Muscle layer of duodenum (tissue), 2 donors: ENCODE results near the gene SMTN.

Source experiments
- H3K27ac ChIP-seq: one replicate; pipeline ENCODE4 v1.7.0; 2013; ENCODE audit warnings: mild to moderate bottlenecking, low read length
- H3K27me3 ChIP-seq: one replicate; pipeline ENCODE4 v1.7.0; 2013; ENCODE audit warnings: low read depth, mild to moderate bottlenecking, control low read depth, low read length
- H3K36me3 ChIP-seq, 2 donors: one replicate each; pipeline ENCODE4 v1.7.0; 2013; ENCODE audit warnings: low read length in 2 of 2, control low read depth in 1 of 2, mild to moderate bottlenecking in 1 of 2; ENCODE audit not compliant: insufficient read depth in 2 of 2, control insufficient read depth in 1 of 2
- H3K4me1 ChIP-seq, 2 donors: one replicate each; pipeline ENCODE4 v1.7.0; 2013; ENCODE audit warnings: low read length in 2 of 2, mild to moderate bottlenecking in 2 of 2, control low read depth in 1 of 2, moderate library complexity in 1 of 2; ENCODE audit not compliant: insufficient read depth in 2 of 2, control insufficient read depth in 1 of 2
- H3K4me3 ChIP-seq, 2 donors: one replicate each; pipeline ENCODE4 v1.7.0; 2013; ENCODE audit warnings: low read length in 2 of 2, low read depth in 1 of 2, mild to moderate bottlenecking in 1 of 2
- H3K9me3 ChIP-seq, 2 donors: one replicate each; pipeline ENCODE4 v1.7.0; 2013; ENCODE audit warnings: low read length in 2 of 2, control low read depth in 1 of 2, mild to moderate bottlenecking in 1 of 2; ENCODE audit not compliant: control insufficient read depth in 1 of 2
- donor health status: healthy.

Gene SMTN

DNA sequence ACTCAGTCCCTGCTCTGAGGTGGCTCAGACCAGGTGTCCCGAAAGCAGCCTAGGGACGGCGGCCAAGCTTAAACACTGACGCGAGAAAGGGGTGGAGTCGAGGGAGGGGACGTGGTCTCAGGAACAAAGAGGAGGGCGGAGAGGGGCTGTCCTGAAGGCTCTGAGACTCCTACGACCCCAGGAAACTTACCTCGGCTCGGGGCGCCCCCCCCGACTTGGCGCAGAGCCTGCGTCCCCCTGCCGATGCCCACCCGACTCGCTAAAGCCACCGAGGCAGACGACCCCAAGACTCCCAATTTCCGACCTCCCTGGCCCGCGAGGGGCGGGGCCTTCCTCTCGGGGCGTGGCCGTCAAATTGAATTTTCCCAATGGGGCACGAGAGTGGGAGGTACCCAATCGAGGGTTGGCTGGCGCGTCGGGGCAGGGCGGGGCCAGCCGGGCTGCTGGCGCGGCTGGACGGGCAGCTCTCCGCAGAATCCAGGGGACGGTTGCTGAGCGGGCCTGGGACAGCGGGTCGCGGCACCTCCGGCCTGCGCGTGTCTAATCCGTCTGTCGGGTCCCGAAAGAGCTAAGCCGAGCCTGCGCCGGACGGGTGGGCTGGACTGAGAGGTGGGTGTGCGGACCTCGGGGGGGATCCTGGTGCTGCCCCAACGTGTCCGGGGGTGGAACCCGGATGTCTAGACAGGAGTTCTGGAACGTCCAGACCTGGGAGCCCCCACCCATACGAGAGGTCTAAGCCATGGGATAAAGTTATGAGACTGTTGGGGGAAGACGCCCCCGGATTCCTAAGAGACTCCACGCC is at the start of gene SMTN:
Gene SMTN, plus strand, starts transcription at position 471 of the 802 bp plus-strand sequence. CDS start 1,941 bp downstream, outside the sequence.
- Histone ChIP-seq H3K9me3 (no peaks in the 10 kb centered on the region), H3K4me3 (peak within 1 kb of the TSS; percentile 76 to 98), H3K27me3 (no peaks in the 10 kb centered on the region), H3K4me1 (peaks cover 23 to 40% of the 10 kb centered on the region in 2 donors), H3K27ac (peak within 1 kb of the TSS; percentile 97), H3K36me3 (peaks cover 6 to 7% of the 10 kb centered on the region in 2 donors)

GRCh38 chr22:31036671-31037550 is 44.2 kb upstream of the SMTN start:
- Histone ChIP-seq H3K9me3 (no peaks in the 10 kb centered on the region), H3K4me1 (peaks cover 0 to 16% of the 10 kb centered on the region in 2 donors), H3K4me3 (peak overlapping the region; percentile 7 to 26), H3K27ac (peak overlapping the region; percentile 83), H3K27me3 (no peaks in the 10 kb centered on the region), H3K36me3 (no peaks in the 10 kb centered on the region)

DNA sequence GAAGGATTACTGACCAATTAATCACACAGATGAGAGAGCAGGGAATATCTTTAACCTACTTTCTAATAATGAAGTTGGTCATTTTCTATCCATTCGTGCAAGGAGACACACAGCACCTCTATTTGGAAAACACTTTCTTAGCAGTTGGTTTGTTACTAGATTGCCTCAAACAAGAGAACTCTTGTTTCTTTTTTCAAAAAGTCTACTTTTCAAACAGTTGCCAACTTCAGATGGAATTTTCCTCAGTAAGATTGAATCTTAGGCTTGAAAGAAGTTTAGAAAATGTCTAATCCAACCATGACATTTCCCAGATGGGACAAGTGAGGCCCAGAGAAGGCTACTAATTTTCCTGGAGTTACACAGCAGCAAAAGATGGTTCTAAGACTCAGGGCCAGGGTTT is 42.4 kb upstream of the SMTN start:
- Histone ChIP-seq H3K36me3 (no peaks in the 10 kb centered on the region), H3K27ac (peak overlapping the region; percentile 82), H3K27me3 (no peaks in the 10 kb centered on the region), H3K4me3 (no peak overlapping the region), H3K4me1 (peaks cover 0 to 16% of the 10 kb centered on the region in 2 donors), H3K9me3 (no peaks in the 10 kb centered on the region)

GRCh38 chr22:31039393-31039792 is 41.7 kb upstream of the SMTN start:
- Histone ChIP-seq H3K27ac (peak overlapping the region; percentile 82), H3K9me3 (no peaks in the 10 kb centered on the region), H3K36me3 (no peaks in the 10 kb centered on the region), H3K4me1 (peaks cover 0 to 21% of the 10 kb centered on the region in 2 donors), H3K4me3 (peak overlapping the region in 1 of 2 donors; percentile 27), H3K27me3 (no peaks in the 10 kb centered on the region)

DNA sequence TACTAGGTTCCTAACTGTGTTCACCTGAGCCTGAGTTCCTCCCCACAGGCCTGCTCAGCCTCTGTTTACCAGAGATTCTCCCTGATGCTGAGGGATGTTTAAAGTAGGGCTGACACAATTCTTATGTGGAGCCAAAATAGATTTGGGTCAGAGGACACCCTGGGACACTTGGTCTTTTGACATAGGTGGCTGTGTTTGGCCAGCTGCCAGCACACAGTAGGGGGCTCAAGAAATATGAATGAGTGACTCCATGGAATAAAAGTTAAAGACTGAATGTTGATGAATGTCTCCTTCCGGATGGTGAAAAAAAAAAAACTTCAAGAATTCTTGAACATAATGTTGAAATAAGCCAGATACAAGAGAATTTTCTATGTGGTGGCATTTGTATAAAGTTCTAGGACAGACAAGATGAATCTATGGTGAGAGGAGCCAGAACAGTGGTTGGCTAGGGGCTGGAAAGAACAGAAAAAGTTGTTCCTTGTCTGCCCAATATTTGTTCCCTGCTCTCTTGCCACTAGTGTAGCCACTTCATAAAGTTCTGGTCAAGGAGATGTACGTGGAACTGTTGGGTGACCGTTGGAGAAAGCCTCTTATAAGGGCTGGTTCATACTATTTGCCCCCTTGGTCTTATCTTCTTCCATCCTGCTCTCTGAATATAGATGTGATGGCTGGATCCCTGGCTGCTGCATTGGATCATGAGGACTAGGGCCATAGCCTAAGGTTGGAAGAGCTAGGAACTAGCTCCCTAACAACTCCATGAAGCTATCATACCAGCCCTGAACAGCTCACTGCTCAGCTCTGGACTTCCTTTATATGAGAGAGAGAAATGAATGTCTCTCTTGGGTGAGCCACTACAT is 40.3 kb upstream of the SMTN start:
- Histone ChIP-seq H3K27me3 (no peaks in the 10 kb centered on the region), H3K4me3 (no peak overlapping the region), H3K27ac (peak overlapping the region; percentile 25), H3K4me1 (peaks cover 4 to 29% of the 10 kb centered on the region in 2 donors), H3K36me3 (no peaks in the 10 kb centered on the region), H3K9me3 (no peaks in the 10 kb centered on the region)

DNA sequence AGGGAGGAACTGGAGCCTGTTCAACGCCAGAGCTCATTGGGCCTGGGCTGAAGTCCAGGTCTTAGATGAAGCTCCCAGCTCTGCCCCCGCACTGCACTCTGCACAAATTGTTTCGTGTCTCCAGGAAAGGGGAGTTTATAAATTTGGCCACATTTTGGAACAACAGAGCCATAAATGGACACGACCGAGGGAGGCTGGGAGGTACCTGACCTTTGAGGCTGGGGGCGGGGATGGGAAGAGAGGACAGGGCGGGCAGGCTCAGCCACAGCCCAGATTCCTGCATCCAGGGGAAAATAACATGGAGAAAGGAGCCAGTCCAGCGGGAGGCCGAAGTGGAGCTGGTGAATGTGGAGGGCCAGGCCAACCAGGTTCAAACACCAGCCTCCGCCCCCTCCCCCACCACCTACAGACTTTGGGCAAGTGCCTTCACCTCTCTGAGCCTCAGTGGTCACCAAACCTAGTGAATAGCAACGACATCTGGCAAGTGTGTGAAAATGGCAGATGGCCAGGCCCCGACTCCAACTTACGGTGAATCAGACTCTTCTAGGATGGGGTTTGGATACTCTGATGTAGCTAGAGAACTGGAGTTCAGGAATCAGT is 36.8 kb upstream of the SMTN start:
- Histone ChIP-seq H3K27ac (no peak overlapping the region), H3K9me3 (no peaks in the 10 kb centered on the region), H3K36me3 (no peaks in the 10 kb centered on the region), H3K4me3 (no peak overlapping the region), H3K4me1 (peaks cover 10 to 28% of the 10 kb centered on the region in 2 donors), H3K27me3 (no peaks in the 10 kb centered on the region)

GRCh38 chr22:31045900-31046538 is 35.1 kb upstream of the SMTN start:
- Histone ChIP-seq H3K27ac (peak overlapping the region; percentile 51), H3K4me3 (no peak overlapping the region), H3K4me1 (peaks cover 10 to 23% of the 10 kb centered on the region in 2 donors)

GRCh38 chr22:31046539-31047226 is 34.4 kb upstream of the SMTN start:
- peaks cover 10 to 23% of the 10 kb centered on the region in 2 donors for H3K4me1 ChIP-seq
- no peaks in the 10 kb centered on the region for H3K9me3 ChIP-seq
- H3K27me3 ChIP-seq = no peaks in the 10 kb centered on the region
- H3K4me3 ChIP-seq = no peak overlapping the region
- H3K36me3 ChIP-seq = no peaks in the 10 kb centered on the region
- H3K27ac ChIP-seq = peak overlapping the region; percentile 51

More at GRCh38 chr22:31045900-31046538, 35.1 kb upstream of the SMTN start:
- no peaks in the 10 kb centered on the region for H3K9me3 ChIP-seq
- no peaks in the 10 kb centered on the region for H3K27me3 ChIP-seq
- no peaks in the 10 kb centered on the region for H3K36me3 ChIP-seq

- Histone ChIP-seq H3K27me3 (no peaks in the 10 kb centered on the region), H3K27ac (no peak overlapping the region), H3K36me3 (no peaks in the 10 kb centered on the region), H3K4me3 (no peak overlapping the region), H3K9me3 (no peaks in the 10 kb centered on the region), H3K4me1 (peaks cover 10 to 23% of the 10 kb centered on the region in 2 donors)
Observed at GRCh38 chr22:31048570-31048969, 32.5 kb upstream of the SMTN start.
